Stimulated activated CD4-positive, alpha-beta T cell treated with anti-CD3 and anti-CD28 coated beads, Interleukin-4, amount 100 ng/mL, for 24 hours (primary cell): ENCODE measurements around the gene PLIN3.
A peak's percentile ranks its signal among the peaks of the same experiment; 100 is the strongest.
"Not testable (repeated sequence)": the region's sequence is repeated elsewhere in the genome, so short reads cannot be mapped to it uniquely, and the experiment has no call there.

Source experiments
- DNase-seq: peaks from one replicate; pipeline ENCODE4 v3.0.0-alpha.2; 2020

Gene PLIN3

GRCh38 chr19:4889034-4889815, 21.8 kb upstream of the PLIN3 start:
- no peak for DNase-seq

DNA sequence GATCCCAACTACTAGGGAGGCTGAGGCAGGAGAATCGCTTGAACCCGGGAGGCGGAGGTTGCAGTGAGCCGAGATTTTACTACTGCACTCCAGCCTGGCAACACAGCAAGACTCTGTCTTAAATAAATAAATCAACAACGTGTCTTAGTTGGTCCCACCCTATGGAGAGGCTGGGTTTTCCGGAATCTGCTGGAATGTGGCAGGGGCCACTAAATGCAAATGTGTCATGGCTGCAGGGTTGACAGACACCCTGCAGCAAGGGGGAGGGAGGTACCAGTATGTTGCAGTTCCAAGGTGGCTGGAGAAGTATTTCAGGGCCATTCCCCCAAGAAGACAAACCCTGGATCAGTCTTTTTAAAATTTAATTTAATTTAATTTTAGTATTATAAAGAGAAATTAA, 20.3 kb upstream of the PLIN3 start:
- not testable (repeated sequence) for DNase-seq

DNA sequence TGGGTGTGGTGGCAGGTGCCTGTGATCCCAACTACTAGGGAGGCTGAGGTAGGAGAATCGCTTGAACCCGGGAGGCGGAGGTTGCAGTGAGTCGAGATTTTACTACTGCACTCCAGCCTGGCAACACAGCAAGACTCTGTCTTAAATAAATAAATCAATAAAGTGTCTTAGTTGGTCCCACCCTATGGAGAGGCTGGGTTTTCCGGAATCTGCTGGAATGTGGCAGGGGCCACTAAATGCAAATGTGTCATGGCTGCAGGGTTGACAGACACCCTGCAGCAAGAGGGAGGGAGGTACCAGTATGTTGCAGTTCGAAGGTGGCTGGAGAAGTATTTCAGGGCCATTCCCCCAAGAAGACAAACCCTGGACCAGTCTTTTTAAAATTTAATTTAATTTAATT, 17.5 kb upstream of the PLIN3 start:
- DNase-seq: not testable (repeated sequence)

DNA sequence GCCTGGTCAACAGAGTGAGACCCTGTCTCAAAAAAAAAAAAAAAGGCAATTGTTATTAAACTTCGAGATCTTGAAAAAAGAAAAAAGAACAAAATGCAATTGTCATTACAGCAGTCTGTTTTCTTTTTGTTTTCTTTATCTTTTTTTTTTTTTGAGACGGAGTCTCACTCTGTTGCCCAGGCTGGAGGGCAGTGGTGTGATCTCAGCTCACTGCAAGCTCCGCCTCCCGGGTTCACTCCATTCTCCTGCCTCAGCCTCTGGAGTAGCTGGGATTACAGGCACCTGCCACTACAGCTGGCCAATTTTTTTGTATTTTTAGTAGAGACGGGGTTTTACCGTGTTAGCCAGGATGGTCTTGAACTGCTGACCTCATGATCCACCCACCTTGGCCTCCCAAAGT, 15.4 kb upstream of the PLIN3 start:
- DNase-seq: not testable (repeated sequence)

GRCh38 chr19:4879041-4879440, 11.6 kb upstream of the PLIN3 start:
- DNase-seq: no peak

- no peak for DNase-seq
Observed at GRCh38 chr19:4878491-4878968, 11.1 kb upstream of the PLIN3 start.

DNA sequence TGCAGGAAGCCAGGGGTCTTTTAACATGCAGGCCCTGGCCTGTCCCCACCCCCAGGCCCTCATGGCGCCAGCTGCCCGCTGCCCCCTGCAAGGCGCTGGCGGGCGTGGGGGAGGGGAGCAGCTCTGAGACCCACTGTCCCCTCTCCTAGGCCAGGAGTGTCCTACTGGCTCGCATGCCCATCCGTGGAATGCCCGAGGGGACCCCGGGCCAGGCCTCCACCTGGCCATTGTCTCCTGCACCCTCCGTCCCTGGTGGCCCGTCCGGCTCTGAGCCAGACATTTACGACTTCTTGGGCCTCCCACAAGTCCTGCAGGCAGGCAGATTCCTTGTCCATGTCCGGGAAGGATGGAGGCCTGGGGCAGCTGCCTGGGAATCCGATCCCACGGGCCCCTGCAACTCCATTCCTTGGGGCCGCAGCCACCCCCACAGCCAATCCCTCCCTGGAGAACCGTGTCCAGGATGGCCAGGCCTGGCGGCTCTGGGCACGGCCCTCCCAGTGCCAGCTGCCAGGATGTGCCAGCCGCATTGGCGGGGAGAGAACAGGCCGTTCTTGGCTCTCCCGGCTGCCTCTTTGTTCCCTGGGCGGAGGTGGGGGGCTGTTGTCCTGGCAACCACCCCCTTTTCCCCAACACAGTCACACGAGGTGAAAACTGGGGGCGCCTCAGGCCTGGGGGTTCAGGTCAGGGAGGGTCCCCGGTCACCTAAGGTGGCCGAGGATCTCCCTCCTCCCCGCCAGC, 10.5 kb upstream of the PLIN3 start:
- DNase-seq: no peak

GRCh38 chr19:4873930-4874329, 6.5 kb upstream of the PLIN3 start:
- DNase-seq: no peak

DNA sequence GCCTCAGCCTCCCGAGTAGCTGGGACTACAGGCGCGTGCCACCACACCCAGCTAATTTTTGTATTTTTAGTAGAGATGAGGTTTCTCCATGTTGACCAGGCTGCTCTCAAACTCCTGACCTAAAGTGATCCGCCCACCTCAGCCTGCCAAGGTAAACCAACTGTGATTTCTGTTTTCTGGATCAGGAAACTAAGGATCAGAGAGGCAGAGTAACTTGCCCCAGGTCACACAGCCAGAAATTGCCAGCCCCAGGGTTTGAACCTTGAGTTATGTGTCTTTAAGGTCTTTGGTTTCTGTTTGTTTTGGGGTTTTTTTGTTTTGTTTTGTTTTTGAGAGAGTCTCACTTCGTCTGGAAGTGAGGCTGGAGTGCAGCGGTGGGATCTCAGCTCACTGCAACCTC, 4.2 kb upstream of the PLIN3 start:
- DNase-seq: no peak

GRCh38 chr19:4870025-4870700, 2.7 kb upstream of the PLIN3 start:
- peak; percentile 35 for DNase-seq

DNA sequence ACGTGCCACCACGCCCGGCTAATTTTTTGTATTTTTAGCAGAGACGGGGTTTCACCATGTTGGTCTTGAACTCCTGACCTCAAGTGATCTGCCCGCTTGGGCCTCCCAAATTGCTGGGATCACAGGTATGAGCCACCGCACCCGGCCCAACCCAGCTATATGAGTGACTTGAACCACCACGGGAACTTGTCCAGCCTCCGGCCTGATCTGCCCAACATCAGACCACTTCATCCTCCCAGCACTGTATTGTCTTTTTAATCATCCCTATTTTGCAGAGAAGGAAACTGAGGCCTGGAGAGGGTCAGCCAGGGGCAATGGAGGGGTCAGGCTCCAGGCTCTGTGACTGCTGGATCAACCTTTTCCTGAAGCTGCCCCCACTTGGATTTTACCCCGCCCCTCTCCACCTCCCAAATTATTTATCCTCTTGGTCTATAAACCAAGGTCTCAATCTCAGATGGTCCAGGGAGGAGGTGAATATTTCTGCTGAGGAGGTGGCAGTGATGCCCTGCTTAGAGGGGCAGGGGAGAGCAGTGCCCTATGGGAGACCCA, 893 bp upstream of the PLIN3 start:
- no peak for DNase-seq

GRCh38 chr19:4866595-4867424, 657 bp downstream of the PLIN3 start:
- DNase-seq: peak; percentile 39

GRCh38 chr19:4861147-4861546, 6.3 kb downstream of the PLIN3 start:
- DNase-seq: no peak

DNA sequence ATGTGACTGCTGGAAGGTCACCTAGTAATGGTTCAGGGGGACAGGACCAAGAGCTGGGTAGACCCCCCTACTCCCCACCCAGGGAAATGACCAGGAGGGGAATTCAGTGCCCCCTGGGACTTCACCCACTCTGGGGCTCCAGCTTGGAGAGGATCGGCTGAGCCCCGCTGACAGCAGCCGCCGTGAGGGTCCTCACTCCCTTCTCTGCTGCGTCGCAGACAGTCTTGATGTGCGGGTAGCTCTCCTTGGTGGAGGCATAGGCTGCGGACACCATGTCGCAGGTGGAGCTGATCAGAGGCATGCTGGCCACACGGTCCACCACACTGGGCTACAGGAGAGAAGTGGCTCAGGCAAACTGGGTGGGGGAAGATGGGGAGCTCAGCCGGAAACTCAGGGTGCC, 7.8 kb downstream of the PLIN3 start:
- no peak for DNase-seq

GRCh38 chr19:4856468-4856867, 11.0 kb downstream of the PLIN3 start:
- not testable (repeated sequence) for DNase-seq

GRCh38 chr19:4853506-4853905, 14.0 kb downstream of the PLIN3 start:
- DNase-seq: not testable (repeated sequence)

DNA sequence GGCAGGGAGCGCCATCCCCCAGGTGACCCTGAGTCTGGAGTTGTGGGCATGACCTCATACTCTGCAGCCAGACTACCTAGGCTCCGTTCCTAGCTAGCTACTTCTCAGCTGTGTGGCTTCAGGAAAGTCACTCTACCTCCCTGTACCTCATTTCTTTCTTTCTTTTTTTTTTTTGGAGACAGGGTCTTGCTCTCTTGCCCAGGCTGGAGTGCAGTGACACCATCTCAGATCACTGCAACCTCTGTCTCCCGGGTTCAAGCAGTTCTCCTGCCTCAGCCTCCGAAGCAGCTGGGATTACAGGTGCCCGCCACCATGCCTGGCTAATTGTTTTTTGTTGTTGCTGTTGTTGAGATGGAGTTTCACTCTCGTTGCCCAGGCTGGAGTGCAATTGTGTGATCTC, 15.0 kb downstream of the PLIN3 start:
- DNase-seq: no peak

DNA sequence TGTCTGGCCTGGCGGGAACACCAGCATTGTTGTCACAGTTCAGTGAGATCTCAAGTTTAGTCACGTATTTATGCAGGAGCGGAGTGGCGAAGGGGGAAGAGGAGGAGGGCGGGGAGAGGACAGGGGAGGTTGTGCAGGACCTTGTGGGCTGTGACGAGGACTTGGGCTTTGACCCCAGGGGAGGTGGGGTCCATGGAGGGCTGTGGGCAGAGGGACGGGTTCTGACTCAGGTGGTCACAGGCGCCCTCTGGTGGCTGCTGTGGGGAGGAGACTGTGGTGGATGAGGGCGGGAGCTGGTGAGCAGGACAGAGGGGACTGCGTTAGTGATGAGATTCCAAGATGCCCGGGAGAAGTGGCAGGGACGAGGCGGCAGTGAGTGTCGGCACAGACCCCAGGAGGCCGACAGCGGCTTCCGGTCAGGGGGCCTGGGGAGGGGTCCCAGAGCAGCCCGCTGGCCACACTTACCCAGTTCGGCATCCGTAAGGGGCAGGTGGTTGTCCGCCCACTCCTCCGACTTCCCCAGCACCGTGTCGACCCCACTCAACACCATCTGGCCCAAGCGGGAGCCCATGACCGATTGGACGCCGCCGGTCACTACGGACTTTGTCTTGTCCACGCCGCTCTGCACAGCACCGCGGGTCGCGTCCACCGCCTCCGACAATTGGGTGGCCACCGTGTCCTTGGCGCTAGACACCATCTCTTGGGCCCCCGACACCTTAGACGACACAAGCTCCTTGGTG, 15.7 kb downstream of the PLIN3 start:
- DNase-seq: peak; percentile 83

- DNase-seq: no peak
Observed at GRCh38 chr19:4849019-4849418, 18.4 kb downstream of the PLIN3 start.

DNA sequence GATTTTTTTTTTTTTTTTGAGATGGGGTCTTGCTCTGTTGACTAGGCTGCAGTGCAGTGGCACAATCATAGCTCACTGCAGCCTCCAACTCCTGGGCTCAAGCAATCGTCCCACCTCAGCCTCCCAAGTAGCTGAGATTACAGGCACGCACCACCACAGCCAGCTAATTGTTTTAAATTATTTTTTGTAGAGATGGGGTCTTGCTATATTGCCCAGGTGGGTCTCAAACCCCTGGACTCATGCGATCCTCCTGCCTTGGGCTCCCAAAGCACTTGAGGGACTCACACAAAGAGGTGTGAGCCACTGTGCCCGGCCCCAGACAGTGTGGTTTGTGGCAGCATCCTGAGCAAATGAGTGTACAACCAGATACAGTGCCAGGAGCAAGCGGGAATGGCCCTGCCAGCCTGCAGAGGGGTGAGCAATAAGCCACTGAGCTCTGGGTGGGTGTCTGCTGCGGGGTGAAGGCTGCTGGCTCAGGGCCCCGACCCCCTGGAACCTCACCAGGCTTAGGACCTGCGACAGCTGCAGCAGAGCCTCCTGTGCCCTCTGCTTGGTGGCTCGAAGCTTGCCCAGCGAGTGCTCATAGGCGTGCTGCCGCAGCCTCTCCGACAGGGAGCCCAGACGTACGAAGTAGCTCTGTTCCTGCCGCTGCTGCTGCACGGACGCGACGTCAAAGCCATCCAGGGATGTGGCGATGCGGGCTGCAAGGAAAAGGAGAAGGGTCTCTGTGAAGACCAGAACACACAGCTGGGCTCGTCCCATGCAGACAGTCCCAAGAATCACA, 20.1 kb downstream of the PLIN3 start:
- no peak for DNase-seq

GRCh38 chr19:4845975-4846374, 21.5 kb downstream of the PLIN3 start:
- not testable (repeated sequence) for DNase-seq
